Colonic mucosa (tissue), 4 donors: Measurements from ENCODE around the gene LHFPL4. TPM values are rescaled to one million over a fixed set of nuclear protein-coding genes. Genes with fewer than 3 reads are reported as not detected.

Source experiments
- DNase-seq: peaks from one replicate; pipeline ENCODE4 v3.0.0-alpha.2; 2020
- H3K27ac ChIP-seq: fragments of 200-600 bp; one replicate; pipeline ENCODE4 v1.8.0; 2021
- H3K27me3 ChIP-seq: fragments of 200-600 bp; one replicate; pipeline ENCODE4 v1.8.0; 2021
- H3K36me3 ChIP-seq: fragments of 200-600 bp; one replicate; pipeline ENCODE4 v1.8.0; 2021
- H3K4me1 ChIP-seq: fragments of 200-600 bp; one replicate; pipeline ENCODE4 v1.8.0; 2021; ENCODE audit warnings: mild to moderate bottlenecking
- H3K4me3 ChIP-seq: fragments of 200-600 bp; one replicate; pipeline ENCODE4 v1.8.0; 2021
- H3K9ac ChIP-seq, 2 donors: one replicate each; pipeline ENCODE4 v1.7.0; 2013; ENCODE audit warnings: control low read depth in 2 of 2, low read depth in 2 of 2, low read length in 2 of 2
- H3K9me3 ChIP-seq: fragments of 200-600 bp; one replicate; pipeline ENCODE4 v1.8.0; 2021
- CTCF ChIP-seq: fragments of 200-600 bp; IDR thresholded peaks from one replicate; pipeline ENCODE4 v1.8.0; 2022; ENCODE audit warnings: antibody characterized with exemption, mild to moderate bottlenecking
- intact Hi-C: fragments of 100-400 bp; cut with DNase I; formaldehyde crosslinking; loops from one replicate; pipeline ENCODE4 v1.14.1; 2022
- total RNA-seq, 2 donors: library from RNA; stranded (reverse); fragmentation: NEBNext Ultra II Directional in 1 of 2; extraction: Animal tissue kit (Norgen Biotek cat#: 25700) in 1 of 2; gene quantifications; one replicate each; pipeline ENCODE4 v1.2.1, GENCODE V29; 2021
- donor health status: healthy.
- donor health status: DM: no; HTN: no; CAD: no.
- donor health status: DM: no; HTN: no; CAD: no.

Gene LHFPL4
- total RNA-seq, 2 donors from 2014 or later: 0.05 to 1.2 TPM

- Histone ChIP-seq H3K4me3 (no peak overlapping the region), H3K27ac (no peak overlapping the region), H3K27me3 (no peaks in the 10 kb centered on the region), H3K9ac (no peak overlapping the region), H3K9me3 (no peaks in the 10 kb centered on the region), H3K4me1 (no peaks in the 10 kb centered on the region), H3K36me3 (peaks cover 15% of the 10 kb centered on the region)
- intact Hi-C loops: no loop called here
- no peak for TF ChIP-seq CTCF
- no peak for DNase-seq
Measured at GRCh38 chr3:9455596-9456131, 98.0 kb downstream of the LHFPL4 start.

GRCh38 chr3:9452417-9452816 lies 101.2 kb downstream of the LHFPL4 start:
- no peaks in the 10 kb centered on the region for H3K9me3 ChIP-seq
- peaks cover 19% of the 10 kb centered on the region for H3K36me3 ChIP-seq
- no peak for TF ChIP-seq CTCF
- no peak overlapping the region for H3K4me3 ChIP-seq
- H3K27ac ChIP-seq: peak overlapping the region; percentile 28
- DNase-seq: no peak
- H3K4me1 ChIP-seq: no peaks in the 10 kb centered on the region
- no peaks in the 10 kb centered on the region for H3K27me3 ChIP-seq
- intact Hi-C loops: no loop called here
- no peak overlapping the region for H3K9ac ChIP-seq

GRCh38 chr3:9450991-9451390 lies 102.6 kb downstream of the LHFPL4 start:
- no peaks in the 10 kb centered on the region for H3K9me3 ChIP-seq
- intact Hi-C loops: no loop called here
- H3K36me3 ChIP-seq: peaks cover 23% of the 10 kb centered on the region
- no peak overlapping the region for H3K9ac ChIP-seq
- no peak overlapping the region for H3K4me3 ChIP-seq
- no peak overlapping the region for H3K27ac ChIP-seq
- no peak for TF ChIP-seq CTCF
- no peaks in the 10 kb centered on the region for H3K27me3 ChIP-seq
- no peaks in the 10 kb centered on the region for H3K4me1 ChIP-seq
- DNase-seq: no peak

- no peak overlapping the region for H3K9ac ChIP-seq
- H3K9me3 ChIP-seq: no peaks in the 10 kb centered on the region
- intact Hi-C loops: no loop called here
- peaks cover 27% of the 10 kb centered on the region for H3K36me3 ChIP-seq
- H3K27ac ChIP-seq: no peak overlapping the region
- no peaks in the 10 kb centered on the region for H3K27me3 ChIP-seq
- no peak for DNase-seq
- H3K4me1 ChIP-seq: no peaks in the 10 kb centered on the region
- no peak overlapping the region for H3K4me3 ChIP-seq
- TF ChIP-seq CTCF: no peak
Measured at GRCh38 chr3:9450126-9450525, 103.5 kb downstream of the LHFPL4 start.

GRCh38 chr3:9448643-9449042 lies 105.0 kb downstream of the LHFPL4 start:
- Histone ChIP-seq H3K9me3 (no peaks in the 10 kb centered on the region), H3K27ac (no peak overlapping the region), H3K9ac (no peak overlapping the region), H3K4me1 (no peaks in the 10 kb centered on the region), H3K4me3 (no peak overlapping the region), H3K27me3 (no peaks in the 10 kb centered on the region), H3K36me3 (peaks cover 28% of the 10 kb centered on the region)
- intact Hi-C loops: no loop called here
- TF ChIP-seq CTCF: no peak
- no peak for DNase-seq

Other genes starting within 250 kb of the LHFPL4 start
- gene THUMPD3, start 190.8 kb downstream of the LHFPL4 start, total RNA-seq: 10 to 100 TPM; 40.1 to 46.0 TPM
- gene SETD5, start 156.2 kb downstream of the LHFPL4 start, total RNA-seq: 10 to 100 TPM; 89.1 to 91.3 TPM
- 10 to 100 TPM; 35.9 to 36.3 TPM for gene MTMR14, start 95.7 kb upstream of the LHFPL4 start, total RNA-seq
- gene CPNE9, start 150.0 kb upstream of the LHFPL4 start, total RNA-seq: not detected
- 10 to 100 TPM; 13.6 to 18.7 TPM for gene BRPF1, start 177.9 kb upstream of the LHFPL4 start, total RNA-seq
- 10 to 100 TPM; 19.1 to 24.9 TPM for gene OGG1, start 196.1 kb upstream of the LHFPL4 start, total RNA-seq
- 10 to 100 TPM in 1 of 2 donors, 1 to 10 TPM in 1; 7.8 to 16.5 TPM for gene CAMK1, start 216.1 kb upstream of the LHFPL4 start, total RNA-seq
- gene TADA3, start 238.7 kb upstream of the LHFPL4 start, total RNA-seq: 10 to 100 TPM; 60.1 to 66.4 TPM
- gene ARPC4, start 239.3 kb upstream of the LHFPL4 start, total RNA-seq: 100 to 1,000 TPM; 221 to 228 TPM